Activated CD4-positive, alpha-beta memory T cell treated with anti-CD3 and anti-CD28 coated beads for 36 hours (primary cell): ENCODE data around the gene CHST1. TPM values are rescaled to one million over a fixed set of nuclear protein-coding genes. Genes with fewer than 3 reads are reported as not detected.
A peak's percentile ranks its signal among the peaks of the same experiment; 100 is the strongest.

Experiments used
- CTCF ChIA-PET: fragments of 350-600 bp; sonication (Branson Sonifier 250); formaldehyde crosslinking; loops from one replicate; lab custom pipeline; 2021; ENCODE audit warnings: antibody characterized with exemption, inconsistent platforms; lab: Charles Lee
- POLR2A ChIA-PET: fragments of 350-600 bp; sonication (Branson Sonifier 250); formaldehyde crosslinking; loops from one replicate; lab custom pipeline; 2021; ENCODE audit warnings: antibody characterized with exemption; lab: Charles Lee
- DNase-seq: peaks from one replicate; pipeline ENCODE4 v3.0.0-alpha.2; 2020
- H3K27ac Mint-ChIP-seq: one replicate; pipeline ENCODE4 v1.8.0; 2021; ENCODE audit warnings: mixed read lengths
- H3K27me3 Mint-ChIP-seq: one replicate; pipeline ENCODE4 v1.8.0; 2021; ENCODE audit warnings: mixed read lengths
- H3K36me3 Mint-ChIP-seq: one replicate; pipeline ENCODE4 v1.8.0; 2021; ENCODE audit warnings: mixed read lengths
- H3K4me1 Mint-ChIP-seq: one replicate; pipeline ENCODE4 v1.8.0; 2021; ENCODE audit warnings: low read depth, mixed read lengths
- H3K4me3 Mint-ChIP-seq: one replicate; pipeline ENCODE4 v1.8.0; 2021; ENCODE audit warnings: mild to moderate bottlenecking, mixed read lengths
- H3K9me3 Mint-ChIP-seq: one replicate; pipeline ENCODE4 v1.8.0; 2021; ENCODE audit warnings: mixed read lengths
- intact Hi-C: fragments of 100-400 bp; cut with micrococcal nuclease; formaldehyde crosslinking; loops from one replicate; pipeline ENCODE4 v1.15.1; 2023
- total RNA-seq, 2 experiments: library from RNA; stranded (reverse); gene quantifications; one replicate each; pipeline ENCODE4 v1.2.3, GENCODE V29; 2021

The CHST1 gene
- total RNA-seq, 2 experiments from 2014 or later, result 0.24 to 0.44 TPM

DNA sequence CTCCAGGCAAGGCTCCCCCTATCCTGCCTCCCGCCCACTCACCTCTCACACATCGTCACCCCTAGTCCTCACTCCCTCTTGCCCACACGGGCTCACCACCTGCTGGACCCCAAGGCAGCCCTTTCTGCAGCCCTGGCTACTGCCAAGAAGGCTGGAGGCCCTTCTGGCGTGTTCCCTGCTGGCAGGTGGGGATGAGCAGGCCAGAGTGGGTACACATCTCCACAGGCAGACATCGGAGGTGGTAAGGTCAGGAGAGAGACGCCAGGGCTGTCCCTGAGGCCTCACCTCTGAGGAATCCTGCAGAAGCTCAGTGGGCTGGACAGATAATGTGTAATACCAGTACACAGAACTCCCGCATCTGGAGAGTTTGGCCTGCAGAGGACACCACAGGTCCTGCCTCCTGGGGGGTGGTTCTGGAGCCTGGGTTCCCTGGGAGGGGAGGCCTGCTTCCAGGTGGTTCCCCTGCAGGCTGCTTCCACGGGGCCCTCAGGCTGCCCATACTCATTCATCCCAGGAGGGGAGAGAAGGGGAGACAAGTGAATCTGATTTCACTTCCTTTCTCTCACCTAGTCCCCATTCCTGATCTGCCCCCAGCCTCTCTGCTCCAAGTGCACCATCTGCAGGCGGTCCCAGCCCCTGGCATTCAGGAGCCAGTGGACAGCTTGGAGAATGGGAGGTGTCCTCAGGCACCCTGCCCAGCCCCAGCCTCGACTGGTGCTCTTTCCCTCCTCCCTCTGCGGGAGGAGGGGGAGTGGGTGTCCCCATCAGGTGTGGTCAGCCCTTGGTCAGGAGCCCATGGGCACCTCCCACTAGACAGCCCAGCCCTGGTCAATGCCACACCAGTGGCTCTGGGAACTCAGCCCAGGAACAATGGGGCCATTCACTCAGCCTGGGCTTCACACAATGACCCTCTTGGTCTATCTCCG lies 6.1 kb upstream of the CHST1 start:
- intact Hi-C loops, result no loop called here
- Mint-ChIP-seq H3K36me3 (no peaks in the 10 kb centered on the region), H3K27me3 (peaks cover 11% of the 10 kb centered on the region), H3K4me3 (no peak overlapping the region), H3K4me1 (no peaks in the 10 kb centered on the region), H3K9me3 (no peaks in the 10 kb centered on the region), H3K27ac (no peak overlapping the region)
- ChIA-PET POLR2A (no interaction called here), CTCF (interaction anchor here (1.0 kb wide), 1 partner anchor 17 kb away, joined by 3 read pairs; no protein-coding TSS in a partner anchor)
- no peak for DNase-seq

DNA sequence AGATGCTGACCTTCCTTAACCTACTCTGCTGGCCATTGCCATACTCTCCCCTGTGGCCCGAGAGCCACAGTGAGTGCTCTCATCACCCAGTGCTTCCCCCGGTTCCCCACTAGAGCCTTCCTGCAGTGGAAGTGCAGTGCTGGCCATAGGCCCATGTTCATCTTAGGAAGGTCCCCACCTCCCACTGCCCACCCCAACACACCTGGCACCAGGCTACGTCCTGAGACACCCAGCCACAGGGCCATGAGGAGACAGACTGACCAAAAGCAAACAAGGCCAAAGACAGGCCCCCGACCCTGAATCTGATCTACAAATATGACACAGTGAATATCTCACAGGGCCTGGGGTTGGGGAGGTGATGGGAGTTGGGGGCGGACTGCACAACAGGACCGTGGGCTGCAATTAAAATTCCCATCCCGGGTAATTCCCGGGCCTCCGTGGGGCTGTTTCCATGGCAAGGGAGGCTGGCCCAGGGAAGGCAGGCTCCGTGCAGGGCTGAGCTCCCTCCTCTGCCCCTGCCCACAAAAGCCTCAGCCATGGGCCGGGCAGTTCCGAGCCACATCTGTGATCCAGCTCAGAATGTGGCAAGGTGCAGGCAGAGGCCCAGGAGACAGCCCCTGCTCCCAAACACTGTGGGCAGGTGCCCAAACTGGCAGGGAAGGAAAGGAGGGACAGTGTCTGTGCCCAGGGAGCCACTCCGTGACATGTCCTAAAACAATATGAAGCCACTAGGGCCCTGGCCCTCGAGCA lies 5.1 kb upstream of the CHST1 start:
- Mint-ChIP-seq H3K27me3 (peaks cover 19% of the 10 kb centered on the region), H3K4me1 (peaks cover 3% of the 10 kb centered on the region), H3K9me3 (no peaks in the 10 kb centered on the region), H3K27ac (no peak overlapping the region), H3K4me3 (no peak overlapping the region), H3K36me3 (no peaks in the 10 kb centered on the region)
- POLR2A ChIA-PET, result no interaction called here
- no peak for DNase-seq
- intact Hi-C loops, result no loop called here
- CTCF ChIA-PET, result no interaction called here

DNA sequence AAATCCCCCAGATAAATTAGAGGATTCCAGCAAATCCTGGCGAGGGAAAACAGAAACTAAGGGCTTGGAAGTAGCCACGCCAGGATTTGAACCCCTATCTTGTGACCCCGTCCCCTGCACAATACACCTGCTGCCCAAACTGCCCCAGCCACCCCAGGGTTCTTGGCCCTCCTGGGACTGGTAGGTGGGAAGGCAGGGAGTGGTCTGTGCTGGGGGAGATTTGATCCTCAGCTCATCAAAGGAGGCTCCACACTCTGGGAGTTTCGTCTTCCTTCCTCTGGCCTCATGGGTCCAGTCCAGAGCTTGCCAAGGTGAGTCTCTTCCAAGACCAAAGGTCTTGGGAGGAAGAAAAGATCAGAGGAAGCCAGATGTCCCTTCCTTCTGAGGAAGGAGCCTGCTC lies 4.5 kb upstream of the CHST1 start:
- peaks cover 3% of the 10 kb centered on the region for H3K4me1 Mint-ChIP-seq
- peaks cover 19% of the 10 kb centered on the region for H3K27me3 Mint-ChIP-seq
- intact Hi-C loops, result no loop called here
- CTCF ChIA-PET, result no interaction called here
- no peak overlapping the region for H3K4me3 Mint-ChIP-seq
- POLR2A ChIA-PET, result no interaction called here
- H3K9me3 Mint-ChIP-seq, result no peaks in the 10 kb centered on the region
- no peaks in the 10 kb centered on the region for H3K36me3 Mint-ChIP-seq
- DNase-seq, result no peak
- no peak overlapping the region for H3K27ac Mint-ChIP-seq

DNA sequence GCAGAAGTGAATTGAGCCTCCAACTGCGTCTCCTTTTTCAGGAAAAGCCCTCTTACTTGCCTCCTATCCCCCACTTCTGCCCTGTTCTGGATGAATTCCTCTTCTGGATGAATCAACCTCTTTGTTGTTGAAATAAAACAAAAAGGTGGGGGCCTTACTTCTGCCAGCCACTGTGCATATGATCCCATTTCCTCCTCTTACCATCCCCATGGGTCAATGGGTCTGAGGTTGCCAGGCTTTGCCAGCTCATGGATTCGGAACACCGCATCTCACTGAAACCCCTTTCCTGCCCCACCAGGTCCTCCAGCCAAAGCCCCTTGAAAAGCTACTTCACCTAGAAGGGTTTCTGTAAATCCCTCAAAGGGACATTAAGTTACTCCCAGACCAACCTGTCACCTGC lies 3.7 kb upstream of the CHST1 start:
- no peak overlapping the region for H3K27ac Mint-ChIP-seq
- ChIA-PET CTCF (interaction anchor here (0.7 to 1.7 kb wide), 2 partner anchors 14 to 298 kb away, joined by 3 to 6 read pairs; no protein-coding TSS in a partner anchor), POLR2A (no interaction called here)
- H3K9me3 Mint-ChIP-seq, result no peaks in the 10 kb centered on the region
- peaks cover 3% of the 10 kb centered on the region for H3K4me1 Mint-ChIP-seq
- H3K4me3 Mint-ChIP-seq, result no peak overlapping the region
- intact Hi-C loops, result no loop called here
- DNase-seq, result no peak
- peaks cover 19% of the 10 kb centered on the region for H3K27me3 Mint-ChIP-seq
- no peaks in the 10 kb centered on the region for H3K36me3 Mint-ChIP-seq

DNA sequence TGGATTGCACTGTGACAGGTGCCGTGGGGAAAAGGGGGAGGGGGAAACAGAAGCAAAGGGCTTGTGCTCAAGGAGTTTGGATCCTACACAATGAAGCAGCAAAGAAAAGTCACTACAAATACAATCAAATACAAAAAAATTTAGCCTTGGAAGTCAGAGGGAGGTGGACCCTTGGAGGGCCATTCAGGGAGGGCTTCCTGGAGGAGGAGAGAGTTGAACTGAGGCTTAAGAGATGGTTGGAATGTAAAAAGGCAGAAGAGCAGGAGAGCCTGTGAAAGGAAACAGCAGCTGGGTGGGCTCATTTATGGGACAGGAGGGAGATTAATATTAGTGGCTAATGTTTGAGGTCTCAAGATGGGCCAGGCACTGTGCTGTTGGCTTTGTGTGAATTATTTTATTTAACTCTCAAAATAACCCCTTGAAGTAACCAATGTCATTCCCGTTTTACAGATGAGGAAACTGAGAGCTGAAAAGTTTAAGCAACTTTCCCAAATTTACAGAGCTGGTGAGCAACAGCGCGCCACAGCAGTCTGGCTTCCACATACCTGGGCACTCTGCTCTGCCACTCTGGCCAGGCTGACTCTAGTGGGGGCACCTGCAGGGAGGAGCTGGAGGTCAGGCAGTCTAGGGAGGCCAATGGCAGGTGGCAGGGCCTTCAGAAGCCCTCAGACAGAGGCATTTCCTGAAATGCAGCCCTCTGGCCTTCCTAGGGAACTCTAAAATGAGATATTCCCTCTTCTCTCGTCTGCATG lies 2.7 kb upstream of the CHST1 start:
- H3K9me3 Mint-ChIP-seq, result no peaks in the 10 kb centered on the region
- no peak overlapping the region for H3K4me3 Mint-ChIP-seq
- CTCF ChIA-PET, result interaction anchor here (1.7 kb wide), 1 partner anchor 13 kb away, joined by 6 read pairs; no protein-coding TSS in a partner anchor

DNA sequence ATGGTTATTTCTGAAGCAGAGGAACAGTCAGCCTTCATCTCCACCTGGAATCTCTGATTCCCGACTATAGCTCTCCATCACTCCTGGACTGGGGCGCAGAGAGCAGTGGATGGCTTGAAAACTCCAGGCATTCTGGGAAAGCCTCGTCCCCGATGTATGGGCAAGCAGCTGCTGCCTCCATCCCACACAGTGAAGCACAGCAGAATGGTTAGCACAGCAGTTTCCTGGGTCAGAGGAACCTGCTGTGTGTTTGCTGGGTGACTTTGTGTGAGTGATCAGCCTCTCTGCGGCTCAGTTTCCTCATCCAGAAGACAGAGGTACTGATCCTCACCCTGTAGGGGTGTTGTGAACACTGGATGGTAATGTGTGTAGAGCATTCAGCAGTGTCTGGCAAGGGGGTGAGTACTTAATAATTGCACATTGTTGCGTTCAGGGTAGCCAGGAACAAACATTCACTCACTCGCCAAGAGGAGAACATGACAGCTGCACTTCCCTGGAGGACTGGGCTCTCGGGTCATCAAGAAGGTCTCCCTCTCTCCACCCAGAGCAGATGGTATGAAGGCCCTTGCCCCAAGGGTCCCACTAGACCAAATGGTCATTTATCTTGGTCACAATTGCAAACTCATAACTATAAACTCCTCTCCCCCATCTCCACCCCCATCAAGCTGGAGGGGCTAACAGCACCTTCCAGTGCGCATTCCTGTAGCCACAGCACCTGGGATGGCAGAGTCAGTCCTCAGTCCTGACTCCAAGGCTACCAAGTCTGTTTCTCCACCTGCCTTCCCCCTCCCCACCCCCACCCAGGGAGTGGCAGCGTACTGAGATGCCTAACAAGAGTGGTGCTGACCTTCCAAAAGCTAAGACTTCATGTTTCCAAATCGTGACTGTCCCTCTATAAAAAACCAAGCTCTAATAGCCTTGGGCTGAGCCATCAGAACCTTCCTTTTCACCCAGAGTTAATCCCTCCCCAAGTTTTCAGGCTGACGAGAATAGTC lies 1.5 kb upstream of the CHST1 start:
- H3K9me3 Mint-ChIP-seq, result no peaks in the 10 kb centered on the region
- H3K27me3 Mint-ChIP-seq, result peaks cover 33% of the 10 kb centered on the region
- peaks cover 13% of the 10 kb centered on the region for H3K4me1 Mint-ChIP-seq
- intact Hi-C loops, result no loop called here
- no peak overlapping the region for H3K4me3 Mint-ChIP-seq
- ChIA-PET CTCF (no interaction called here), POLR2A (no interaction called here)
- no peaks in the 10 kb centered on the region for H3K36me3 Mint-ChIP-seq
- no peak overlapping the region for H3K27ac Mint-ChIP-seq
- DNase-seq, result no peak

More for the DNA sequence above, 2.7 kb upstream of the CHST1 start:
- no peak for DNase-seq
- Mint-ChIP-seq H3K27me3 (peaks cover 27% of the 10 kb centered on the region), H3K27ac (no peak overlapping the region), H3K4me1 (peaks cover 10% of the 10 kb centered on the region), H3K36me3 (no peaks in the 10 kb centered on the region)
- intact Hi-C loops, result no loop called here
- POLR2A ChIA-PET, result no interaction called here

DNA sequence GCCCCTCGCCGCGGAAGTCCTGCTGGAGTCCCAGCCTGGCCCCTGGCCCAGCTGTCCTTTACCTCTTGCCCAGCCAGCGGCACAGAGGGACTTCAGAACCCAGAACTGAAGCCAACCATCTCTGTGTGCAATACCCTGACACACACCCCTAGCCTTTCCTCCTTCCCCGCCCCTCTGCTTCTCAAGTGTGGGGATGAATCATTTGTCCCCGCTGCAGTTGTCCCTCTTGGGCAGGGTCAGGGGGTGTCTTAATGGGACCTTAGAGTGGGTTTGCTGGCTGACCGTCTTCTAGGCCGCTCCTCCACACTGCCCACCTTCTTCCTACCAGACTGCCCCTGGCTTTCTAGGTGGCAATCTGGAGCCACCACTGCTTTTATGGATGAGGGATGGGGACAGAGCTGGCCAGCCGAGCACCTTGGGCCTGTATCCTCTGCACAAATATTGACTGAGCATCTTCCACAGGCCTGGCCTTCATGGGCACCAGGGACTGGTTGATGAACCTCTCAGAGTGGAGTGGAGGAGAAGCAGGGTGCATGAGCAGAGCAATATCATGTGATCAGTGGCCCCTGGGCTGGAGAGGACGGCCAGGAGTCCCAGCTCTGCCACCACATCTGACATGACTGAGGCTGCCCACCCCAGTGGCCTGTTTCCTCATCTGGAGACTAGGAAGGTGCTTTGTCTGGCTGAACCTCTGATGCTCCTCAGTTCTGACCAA lies 668 bp upstream of the CHST1 start:
- POLR2A ChIA-PET, result no interaction called here
- CTCF ChIA-PET, result interaction anchor here (2.3 kb wide), 1 partner anchor 106 kb away, joined by 9 read pairs; no protein-coding TSS in a partner anchor
- peaks cover 13% of the 10 kb centered on the region for H3K4me1 Mint-ChIP-seq
- DNase-seq, result no peak
- H3K4me3 Mint-ChIP-seq, result peak overlapping the region; percentile 57
- intact Hi-C loops, result no loop called here
- no peak overlapping the region for H3K27ac Mint-ChIP-seq
- peaks cover 39% of the 10 kb centered on the region for H3K27me3 Mint-ChIP-seq
- H3K36me3 Mint-ChIP-seq, result no peaks in the 10 kb centered on the region
- no peaks in the 10 kb centered on the region for H3K9me3 Mint-ChIP-seq

DNA sequence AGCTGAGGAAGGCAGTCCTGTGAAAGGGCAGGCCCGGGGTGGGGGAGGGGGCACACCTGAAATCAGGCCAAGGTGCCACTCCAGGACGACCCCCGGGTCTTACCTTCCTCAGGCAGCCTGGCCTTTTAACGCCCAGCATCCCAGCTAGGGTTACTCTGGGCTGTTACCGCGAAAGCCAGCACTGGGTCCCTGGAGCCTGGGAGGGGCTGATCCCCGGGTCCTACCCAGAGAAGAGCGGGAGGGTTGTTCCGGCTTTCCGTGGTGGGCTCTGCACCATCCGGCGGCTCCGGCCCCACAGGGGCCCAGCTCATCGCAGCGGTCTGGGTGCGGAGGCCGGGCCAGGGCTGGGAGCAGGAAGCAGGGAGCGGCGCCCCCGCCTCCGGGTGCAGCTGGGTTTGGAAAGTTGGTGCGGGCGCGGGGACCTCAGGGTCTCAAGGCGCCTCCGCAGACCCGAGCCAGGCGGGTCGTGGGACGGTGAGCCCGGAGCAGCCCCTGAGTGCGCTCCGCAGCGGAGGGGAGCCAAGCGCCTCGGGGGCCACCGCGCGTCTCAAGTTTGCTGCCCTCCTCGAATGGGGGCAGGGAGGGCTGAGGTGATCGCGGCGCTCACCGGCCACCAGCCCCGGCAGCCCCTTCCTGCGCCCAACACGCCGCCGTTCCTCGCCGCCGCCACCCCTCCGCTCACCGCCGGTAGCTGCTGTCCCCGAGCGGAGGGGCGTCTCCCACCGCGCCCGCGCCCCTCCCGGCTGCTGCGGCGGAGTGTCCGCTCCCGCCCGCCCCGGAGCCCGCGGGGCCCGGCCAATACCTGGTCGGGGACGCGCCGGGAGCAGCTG lies 831 bp downstream of the CHST1 start:
- Mint-ChIP-seq H3K4me1 (peaks cover 13% of the 10 kb centered on the region), H3K27me3 (peaks cover 54% of the 10 kb centered on the region), H3K4me3 (no peak overlapping the region), H3K9me3 (no peaks in the 10 kb centered on the region), H3K27ac (no peak overlapping the region), H3K36me3 (no peaks in the 10 kb centered on the region)
- CTCF ChIA-PET, result interaction anchor here (0.9 to 2.3 kb wide), 4 partner anchors 8 to 293 kb away, joined by 3 to 16 read pairs (median 6); no protein-coding TSS in a partner anchor
- intact Hi-C loops, result no loop called here
- POLR2A ChIA-PET, result no interaction called here
- DNase-seq, result no peak

DNA sequence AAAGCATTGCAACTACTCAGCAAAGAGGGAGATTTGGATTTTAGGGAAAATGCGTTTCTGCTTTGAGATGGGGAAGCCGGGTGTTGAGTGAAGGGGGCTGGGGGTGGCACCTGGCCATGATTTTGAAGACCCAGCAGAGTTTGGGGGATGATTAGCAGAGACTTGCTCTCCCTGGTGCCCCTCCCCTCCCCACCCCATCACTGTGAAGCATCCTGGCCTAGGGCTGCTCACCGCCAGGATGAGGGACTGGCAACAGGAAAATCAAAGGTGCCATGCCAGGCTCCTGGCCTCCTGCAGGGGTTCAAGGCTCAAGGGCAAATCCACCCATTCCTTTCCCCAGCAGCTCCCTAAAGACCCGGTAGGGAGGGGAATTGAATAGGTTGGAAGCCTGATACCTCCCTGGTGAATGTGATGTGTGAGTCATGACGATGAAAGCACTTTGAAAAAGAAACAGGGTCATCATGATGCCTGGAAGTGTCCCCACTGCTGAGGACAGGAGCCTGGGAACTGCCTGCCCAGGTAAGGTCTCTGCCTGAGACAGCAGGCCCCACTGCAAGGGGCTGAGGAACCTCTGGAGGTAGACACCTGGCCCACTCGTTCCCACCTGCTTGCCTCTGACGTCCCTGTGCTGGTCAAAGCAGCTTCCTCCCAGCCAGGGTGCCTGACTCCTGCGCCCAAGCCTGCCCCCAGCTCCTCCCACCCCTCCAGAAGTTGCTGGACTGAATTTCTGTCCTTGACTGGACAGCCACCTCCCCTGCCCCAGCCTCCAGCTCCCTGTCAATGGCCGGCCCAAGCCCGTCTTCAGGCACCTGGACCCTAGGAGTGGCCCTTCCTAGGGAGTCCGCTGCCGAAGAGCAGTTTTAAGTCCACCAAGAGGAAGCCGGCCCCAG lies 1.7 kb downstream of the CHST1 start:
- Mint-ChIP-seq H3K4me3 (no peak overlapping the region), H3K27me3 (peaks cover 57% of the 10 kb centered on the region), H3K9me3 (no peaks in the 10 kb centered on the region), H3K27ac (no peak overlapping the region), H3K4me1 (peaks cover 13% of the 10 kb centered on the region), H3K36me3 (no peaks in the 10 kb centered on the region)
- ChIA-PET POLR2A (no interaction called here), CTCF (interaction anchor here (1.7 to 2.3 kb wide), 3 partner anchors 9 to 293 kb away, joined by 4 to 16 read pairs (median 9); no protein-coding TSS in a partner anchor)
- intact Hi-C loops, result no loop called here
- DNase-seq, result peak; percentile 5
